Measurements from ENCODE around the gene ROR2. TPM values are rescaled to one million over a fixed set of nuclear protein-coding genes. Genes with fewer than 3 reads are reported as not detected.

The ROR2 gene
- total and polyA plus RNA-seq, 3 experiments from 2014 or later: 2.0 TPM; not detected in 2

DNA sequence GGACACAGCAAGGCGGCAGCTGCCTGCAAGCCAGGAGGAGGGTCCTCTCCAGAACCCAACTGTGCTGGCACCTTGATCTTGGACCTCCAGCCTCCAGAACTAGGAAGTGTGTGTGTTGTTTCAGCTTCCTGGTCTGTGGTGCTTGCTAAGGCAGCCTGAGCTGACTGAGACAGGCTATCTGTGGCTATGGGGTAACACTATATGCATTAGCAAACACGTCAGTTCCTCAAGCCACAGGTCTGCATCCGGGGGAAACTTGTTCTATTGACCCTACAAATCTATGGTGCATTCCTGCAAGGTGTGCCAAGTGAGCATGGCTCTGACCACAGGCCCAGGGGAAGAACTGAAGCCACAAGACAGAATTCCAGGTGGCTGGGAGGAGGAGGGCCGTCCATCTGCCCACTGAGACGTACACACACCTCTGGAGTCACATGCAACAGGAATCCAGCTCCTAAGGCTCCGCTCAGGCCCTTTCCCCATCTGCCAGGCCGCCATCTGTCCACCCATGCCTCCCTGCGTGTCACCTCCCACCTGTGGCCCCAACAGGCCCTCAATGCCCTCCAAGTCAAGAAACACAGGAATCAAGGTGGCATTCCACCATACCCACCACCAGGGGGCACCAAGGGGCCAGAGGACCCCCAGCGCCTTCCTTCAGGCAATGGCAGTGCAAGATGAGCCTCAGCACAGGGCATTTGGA, 174.9 kb downstream of the ROR2 start:
- no peaks in the 10 kb centered on the region for H3K9me3 ChIP-seq (ENCODE audit: low read length)
- peak; percentile 35 to 78 (median 60) for DNase-seq
- CTCF ChIA-PET: interaction anchor here (0.7 kb wide), 1 partner anchor 91 kb away, joined by 3 read pairs; no protein-coding TSS in a partner anchor
- no peaks in the 10 kb centered on the region for H3K36me3 Mint-ChIP-seq
- H3K36me3 ChIP-seq (ENCODE audit: insufficient read depth, low read length): no peaks in the 10 kb centered on the region
- peak overlapping the region in 1 of 8 donors; percentile 20 for H3K27ac Mint-ChIP-seq
- H3K4me1 ChIP-seq (ENCODE audit: insufficient read depth, low read length): no peaks in the 10 kb centered on the region
- no peak overlapping the region for H3K4me3 Mint-ChIP-seq
- H3K27ac ChIP-seq (ENCODE audit: low read depth, low read length): no peak overlapping the region
- POLR2A ChIA-PET: no interaction called here
- peaks cover 12 to 41% of the 10 kb centered on the region in 2 donors for H3K27me3 Mint-ChIP-seq
- no peak overlapping the region for H3K4me3 ChIP-seq (ENCODE audit: low read length)
- peaks cover 8 to 13% (median 12%) of the 10 kb centered on the region in 3 donors for H3K4me1 Mint-ChIP-seq
- H3K9me3 Mint-ChIP-seq: no peaks in the 10 kb centered on the region
- H3K27me3 ChIP-seq (ENCODE audit: insufficient read depth, low read length, poor library complexity, severe bottlenecking): no peaks in the 10 kb centered on the region

- Histone ChIP-seq H3K36me3 (ENCODE audit: insufficient read depth, low read length) (no peaks in the 10 kb centered on the region), H3K9me3 (ENCODE audit: low read length) (no peaks in the 10 kb centered on the region), H3K4me1 (ENCODE audit: insufficient read depth, low read length) (no peaks in the 10 kb centered on the region), H3K4me3 (ENCODE audit: low read length) (no peak overlapping the region), H3K27ac (ENCODE audit: low read depth, low read length) (no peak overlapping the region), H3K27me3 (ENCODE audit: insufficient read depth, low read length, poor library complexity, severe bottlenecking) (peaks cover under 1% of the 10 kb centered on the region)
- no peak overlapping the region for H3K27ac Mint-ChIP-seq
- H3K4me3 Mint-ChIP-seq: peak overlapping the region in 1 of 7 donors; percentile 51
- CTCF ChIA-PET: no interaction called here
- peaks cover 16 to 45% of the 10 kb centered on the region in 2 donors for H3K27me3 Mint-ChIP-seq
- no peaks in the 10 kb centered on the region for H3K9me3 Mint-ChIP-seq
- POLR2A ChIA-PET: no interaction called here
- DNase-seq: no peak
- peaks cover 8 to 13% (median 12%) of the 10 kb centered on the region in 3 donors for H3K4me1 Mint-ChIP-seq
- no peaks in the 10 kb centered on the region for H3K36me3 Mint-ChIP-seq
Observed at GRCh38 chr9:91773156-91773555, 176.9 kb downstream of the ROR2 start.

DNA sequence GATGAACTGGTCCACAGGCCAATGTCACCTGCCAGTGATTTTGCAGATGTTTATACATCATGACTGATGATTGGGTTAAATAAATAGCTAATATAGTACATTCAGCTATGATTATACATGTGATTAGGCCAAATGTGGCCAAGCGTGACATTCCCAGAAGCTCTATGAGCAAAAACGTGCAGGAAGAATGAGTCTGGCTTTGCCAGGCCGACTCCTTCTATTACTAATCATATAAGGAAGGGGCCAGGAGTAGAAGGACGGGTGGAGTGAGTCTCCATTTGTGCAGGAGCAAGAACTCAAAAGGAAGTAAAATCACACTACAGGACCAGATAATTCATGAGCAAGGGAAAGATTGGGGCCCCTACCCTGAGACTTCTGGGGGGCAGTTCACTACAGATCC, 178.2 kb downstream of the ROR2 start:
- ChIA-PET CTCF (interaction anchor here (1.7 kb wide), 1 partner anchor 178 kb away, joined by 7 read pairs; the partner anchor contains the start of gene ROR2), POLR2A (no interaction called here)
- Histone ChIP-seq H3K4me3 (ENCODE audit: low read length) (no peak overlapping the region), H3K27ac (ENCODE audit: low read depth, low read length) (no peak overlapping the region), H3K27me3 (ENCODE audit: insufficient read depth, low read length, poor library complexity, severe bottlenecking) (peaks cover 6% of the 10 kb centered on the region), H3K36me3 (ENCODE audit: insufficient read depth, low read length) (no peaks in the 10 kb centered on the region), H3K4me1 (ENCODE audit: insufficient read depth, low read length) (no peaks in the 10 kb centered on the region), H3K9me3 (ENCODE audit: low read length) (no peaks in the 10 kb centered on the region)
- no peaks in the 10 kb centered on the region for H3K9me3 Mint-ChIP-seq
- H3K4me3 Mint-ChIP-seq: no peak overlapping the region
- no peak for DNase-seq
- peaks cover 22 to 47% of the 10 kb centered on the region in 2 donors for H3K27me3 Mint-ChIP-seq
- H3K4me1 Mint-ChIP-seq: peaks cover 4 to 9% (median 9%) of the 10 kb centered on the region in 3 donors
- no peak overlapping the region for H3K27ac Mint-ChIP-seq
- no peaks in the 10 kb centered on the region for H3K36me3 Mint-ChIP-seq

DNA sequence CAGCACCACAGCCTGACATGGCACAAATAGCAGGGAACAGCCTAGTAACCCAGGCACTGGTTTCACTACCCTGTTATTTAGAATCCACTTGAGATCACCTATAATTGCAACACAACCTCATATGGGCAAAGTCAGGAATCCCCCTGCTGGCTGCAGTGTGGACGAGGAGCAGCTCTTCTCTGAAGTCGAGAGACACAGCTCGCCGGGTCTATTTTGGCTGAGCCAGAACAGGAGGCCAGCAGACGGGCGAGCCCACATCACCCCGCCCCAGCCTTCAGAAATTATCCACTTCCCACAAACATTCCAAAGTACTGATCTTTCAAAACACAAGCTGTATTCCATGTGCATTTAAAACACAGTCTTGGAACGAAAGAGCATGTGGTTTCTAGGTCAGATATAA, 179.0 kb downstream of the ROR2 start:
- ChIA-PET CTCF (interaction anchor here (1.7 kb wide), 1 partner anchor 179 kb away, joined by 7 read pairs; the partner anchor contains the start of gene ROR2), POLR2A (no interaction called here)
- Mint-ChIP-seq H3K27ac (no peak overlapping the region), H3K36me3 (no peaks in the 10 kb centered on the region), H3K4me1 (peaks cover 0 to 4% (median 3%) of the 10 kb centered on the region in 3 donors), H3K9me3 (no peaks in the 10 kb centered on the region), H3K4me3 (no peak overlapping the region), H3K27me3 (peaks cover 28 to 47% of the 10 kb centered on the region in 2 donors)
- Histone ChIP-seq H3K27me3 (ENCODE audit: insufficient read depth, low read length, poor library complexity, severe bottlenecking) (peaks cover 6% of the 10 kb centered on the region), H3K4me1 (ENCODE audit: insufficient read depth, low read length) (no peaks in the 10 kb centered on the region), H3K4me3 (ENCODE audit: low read length) (no peak overlapping the region), H3K27ac (ENCODE audit: low read depth, low read length) (no peak overlapping the region), H3K9me3 (ENCODE audit: low read length) (no peaks in the 10 kb centered on the region), H3K36me3 (ENCODE audit: insufficient read depth, low read length) (no peaks in the 10 kb centered on the region)
- DNase-seq: no peak

DNA sequence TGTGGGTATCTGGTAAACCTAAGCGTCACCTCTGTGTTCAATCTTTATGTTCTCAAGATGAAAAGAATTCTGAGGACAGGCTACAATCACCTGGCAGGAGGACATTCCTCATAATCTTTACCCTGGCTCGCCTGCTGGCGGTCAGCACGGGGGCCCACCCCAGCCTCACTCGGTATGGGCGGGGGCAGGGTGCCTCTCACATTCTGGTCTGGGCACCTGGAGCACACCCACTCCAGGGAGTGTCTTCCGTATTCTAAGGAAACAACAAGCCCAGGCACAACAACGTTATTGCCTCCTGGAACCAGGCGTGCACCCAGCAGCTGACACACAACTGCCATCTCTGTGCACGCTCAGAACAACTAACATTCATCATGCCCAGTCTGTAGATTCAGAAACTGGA, 179.8 kb downstream of the ROR2 start:
- no peaks in the 10 kb centered on the region for H3K4me1 Mint-ChIP-seq
- H3K4me3 ChIP-seq (ENCODE audit: low read length): no peak overlapping the region
- no peak overlapping the region for H3K4me3 Mint-ChIP-seq
- DNase-seq: no peak
- peaks cover 6% of the 10 kb centered on the region for H3K27me3 ChIP-seq (ENCODE audit: insufficient read depth, low read length, poor library complexity, severe bottlenecking)
- H3K27me3 Mint-ChIP-seq: peaks cover 28 to 46% of the 10 kb centered on the region in 2 donors
- peaks cover 0 to under 1% (median 0%) of the 10 kb centered on the region in 5 donors for H3K9me3 Mint-ChIP-seq
- CTCF ChIA-PET: no interaction called here
- no peaks in the 10 kb centered on the region for H3K36me3 ChIP-seq (ENCODE audit: insufficient read depth, low read length)
- no peaks in the 10 kb centered on the region for H3K9me3 ChIP-seq (ENCODE audit: low read length)
- H3K27ac ChIP-seq (ENCODE audit: low read depth, low read length): no peak overlapping the region
- H3K27ac Mint-ChIP-seq: no peak overlapping the region
- H3K4me1 ChIP-seq (ENCODE audit: insufficient read depth, low read length): no peaks in the 10 kb centered on the region
- H3K36me3 Mint-ChIP-seq: no peaks in the 10 kb centered on the region
- POLR2A ChIA-PET: no interaction called here

DNA sequence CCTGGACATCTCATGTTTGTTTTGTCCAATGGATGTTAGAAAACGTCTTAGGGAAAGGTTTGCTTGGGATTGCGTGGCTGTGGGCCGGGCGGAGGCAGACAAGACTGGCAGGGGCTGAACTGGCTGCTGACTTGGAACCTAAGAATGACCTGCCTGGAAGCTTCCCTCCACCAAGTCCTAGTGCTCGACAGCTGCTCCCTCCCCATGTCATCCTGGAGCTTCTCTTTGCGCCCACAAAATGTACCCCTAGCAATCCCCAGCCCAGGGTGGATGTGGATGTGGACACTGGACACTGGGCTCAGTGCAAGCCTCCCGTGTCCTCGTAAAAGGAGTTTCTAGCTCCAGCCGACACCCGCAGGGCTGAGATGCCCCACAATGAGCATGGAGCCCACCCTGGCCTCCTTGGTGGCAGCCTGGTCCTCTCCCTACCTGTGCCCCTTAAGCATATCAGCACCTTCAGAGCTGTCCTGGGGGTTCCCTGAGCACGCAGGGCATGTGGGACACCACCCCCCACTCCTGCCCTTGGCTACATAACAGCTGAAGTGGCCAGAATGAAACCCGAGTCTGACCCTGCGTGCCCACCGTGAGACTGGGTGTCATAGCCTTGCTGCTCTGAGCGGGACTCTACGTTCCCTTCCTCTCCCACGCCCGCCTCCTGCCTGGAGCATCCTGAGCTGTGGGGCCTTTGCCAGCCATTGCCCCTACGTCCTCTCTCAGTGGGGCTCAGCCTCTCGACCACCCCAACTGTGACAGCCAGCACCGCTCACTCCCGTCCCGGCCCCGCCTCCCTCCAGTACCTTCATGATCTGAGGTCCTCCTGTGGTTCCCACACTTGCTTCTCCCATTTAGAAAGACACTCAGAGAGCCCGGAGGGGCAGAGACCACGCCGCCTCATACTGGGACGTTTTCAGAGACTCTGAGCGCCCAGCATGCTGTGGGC, 180.8 kb downstream of the ROR2 start:
- POLR2A ChIA-PET: no interaction called here
- no peak overlapping the region for H3K4me3 Mint-ChIP-seq
- no peaks in the 10 kb centered on the region for H3K9me3 ChIP-seq (ENCODE audit: low read length)
- H3K9me3 Mint-ChIP-seq: peaks cover 0 to 3% (median 0%) of the 10 kb centered on the region in 5 donors
- no peak for DNase-seq
- peaks cover 0 to 3% (median 0%) of the 10 kb centered on the region in 3 donors for H3K36me3 Mint-ChIP-seq
- H3K27ac Mint-ChIP-seq: no peak overlapping the region
- H3K36me3 ChIP-seq (ENCODE audit: insufficient read depth, low read length): no peaks in the 10 kb centered on the region
- H3K4me1 Mint-ChIP-seq: no peaks in the 10 kb centered on the region
- peaks cover 6% of the 10 kb centered on the region for H3K27me3 ChIP-seq (ENCODE audit: insufficient read depth, low read length, poor library complexity, severe bottlenecking)
- H3K27me3 Mint-ChIP-seq: peaks cover 26 to 47% of the 10 kb centered on the region in 2 donors
- H3K27ac ChIP-seq (ENCODE audit: low read depth, low read length): no peak overlapping the region
- CTCF ChIA-PET: no interaction called here
- no peaks in the 10 kb centered on the region for H3K4me1 ChIP-seq (ENCODE audit: insufficient read depth, low read length)
- no peak overlapping the region for H3K4me3 ChIP-seq (ENCODE audit: low read length)

- H3K27ac Mint-ChIP-seq: no peak overlapping the region
- H3K9me3 Mint-ChIP-seq: peaks cover 0 to 3% (median 0%) of the 10 kb centered on the region in 5 donors
Observed at GRCh38 chr9:91768507-91768906, 181.5 kb downstream of the ROR2 start.

More at GRCh38 chr9:91768507-91768906, 181.5 kb downstream of the ROR2 start:
- Histone ChIP-seq H3K4me3 (ENCODE audit: low read length) (no peak overlapping the region), H3K27me3 (ENCODE audit: insufficient read depth, low read length, poor library complexity, severe bottlenecking) (peaks cover 6% of the 10 kb centered on the region), H3K27ac (ENCODE audit: low read depth, low read length) (no peak overlapping the region), H3K4me1 (ENCODE audit: insufficient read depth, low read length) (no peaks in the 10 kb centered on the region), H3K36me3 (ENCODE audit: insufficient read depth, low read length) (no peaks in the 10 kb centered on the region), H3K9me3 (ENCODE audit: low read length) (no peaks in the 10 kb centered on the region)
- no peak for DNase-seq
- ChIA-PET POLR2A (no interaction called here), CTCF (no interaction called here)
- Mint-ChIP-seq H3K36me3 (peaks cover 0 to 3% (median 0%) of the 10 kb centered on the region in 3 donors), H3K27me3 (peaks cover 26 to 45% of the 10 kb centered on the region in 2 donors), H3K4me1 (no peaks in the 10 kb centered on the region), H3K4me3 (no peak overlapping the region)

All from CD8-positive, alpha-beta memory T cell (primary cell).